ENCODE results near the gene SESN3.
A peak's percentile ranks its signal among the peaks of the same experiment; 100 is the strongest.
"Not testable (repeated sequence)": the region's sequence is repeated elsewhere in the genome, so short reads cannot be mapped to it uniquely, and the experiment has no call there.

Gene SESN3

GRCh38 chr11:95231127-95231880 is at the start of gene SESN3:
SESN3 (minus strand) TSS chr11:95231202; CDS start chr11:95230860, 342 bp downstream.
- DNase-seq, result peak; percentile 97 to 99

DNA sequence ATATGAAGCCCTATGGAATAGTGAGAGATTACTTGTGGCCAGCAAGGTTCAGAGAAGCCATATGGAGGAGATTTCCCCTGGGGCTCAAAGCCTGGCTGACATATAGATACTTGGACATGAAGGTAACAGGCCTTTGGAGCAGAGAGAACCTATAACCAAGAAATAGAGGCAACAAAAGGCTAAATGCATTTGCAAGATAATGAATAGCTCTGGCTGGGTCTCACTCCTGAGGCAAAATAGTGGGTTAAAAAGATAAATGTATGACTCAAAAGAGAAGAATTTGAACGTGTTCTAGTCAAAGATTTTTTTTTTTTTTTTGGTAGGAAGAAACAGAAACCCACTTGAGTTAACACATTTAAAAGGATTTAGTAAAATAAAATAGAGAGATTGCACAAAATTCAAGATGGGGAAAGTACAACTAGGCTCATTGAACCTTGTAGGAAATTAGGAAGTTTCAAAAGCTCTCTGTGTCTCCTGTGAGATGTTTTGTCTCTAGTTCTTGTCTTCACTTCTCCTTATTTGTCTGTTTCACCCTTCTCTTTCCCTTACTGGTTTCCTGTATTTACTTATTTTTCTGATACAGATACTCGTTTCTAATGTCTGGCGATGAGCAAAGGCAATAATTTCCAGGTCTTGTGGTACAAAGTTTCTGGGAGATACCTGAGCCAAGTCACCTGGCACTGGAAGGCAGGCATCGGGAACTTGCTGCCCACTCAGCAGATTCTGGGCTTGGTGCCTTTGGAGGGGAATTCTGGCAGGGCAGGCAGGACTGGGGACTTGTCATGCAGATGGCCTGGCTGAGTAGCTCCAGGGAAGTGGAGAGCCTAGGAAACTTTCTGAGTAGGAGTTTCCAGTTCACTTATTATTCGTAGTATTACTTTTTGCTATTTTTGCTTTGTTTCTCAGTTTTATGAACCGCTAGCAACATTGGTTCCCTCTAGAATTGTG is 49.2 kb upstream of the SESN3 start:
- DNase-seq, result no peak

- DNase-seq, result no peak
Measured at GRCh38 chr11:95277868-95278267, 46.9 kb upstream of the SESN3 start.

GRCh38 chr11:95276139-95276538 is 45.1 kb upstream of the SESN3 start:
- no peak for DNase-seq

- DNase-seq, result not testable (repeated sequence)
Measured at GRCh38 chr11:95273618-95274017, 42.6 kb upstream of the SESN3 start.

DNA sequence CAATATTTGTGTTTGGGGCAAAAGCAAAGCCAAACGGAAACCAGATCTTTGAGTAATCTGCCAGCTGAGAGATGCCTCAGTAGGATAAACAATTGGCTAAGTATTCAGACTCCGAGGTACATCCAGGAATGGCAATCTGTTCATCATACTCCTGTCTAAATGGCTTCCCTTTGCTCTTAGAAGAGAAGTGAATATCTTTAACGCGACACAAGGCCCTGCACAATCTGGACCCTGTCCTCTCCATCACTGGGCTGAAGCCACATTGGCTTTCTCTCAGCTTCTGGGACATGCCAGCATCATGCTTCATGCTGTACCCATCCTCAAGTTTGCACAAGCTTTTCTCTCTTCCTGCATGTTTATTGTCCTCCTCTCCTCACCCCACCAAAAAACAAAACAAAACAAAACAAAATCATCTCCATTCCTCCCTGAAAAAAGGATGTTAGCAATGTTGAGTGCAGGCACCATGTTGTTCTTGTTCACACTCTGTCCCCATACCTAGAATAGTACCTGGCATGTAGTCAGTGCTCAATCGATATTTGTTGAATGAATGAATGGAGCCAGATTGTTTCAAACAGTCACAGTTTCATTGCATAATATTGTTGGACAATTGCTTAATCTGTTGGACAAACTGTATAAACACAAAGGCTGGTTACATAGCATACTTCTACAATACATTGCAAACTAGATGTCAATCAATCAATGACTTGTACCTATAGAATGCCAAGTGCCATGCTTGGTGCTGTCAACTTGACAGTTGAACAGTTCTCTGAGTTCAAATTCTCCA is 38.2 kb upstream of the SESN3 start:
- DNase-seq, result no peak

- no peak for DNase-seq
Measured at GRCh38 chr11:95268391-95268790, 37.4 kb upstream of the SESN3 start.

DNA sequence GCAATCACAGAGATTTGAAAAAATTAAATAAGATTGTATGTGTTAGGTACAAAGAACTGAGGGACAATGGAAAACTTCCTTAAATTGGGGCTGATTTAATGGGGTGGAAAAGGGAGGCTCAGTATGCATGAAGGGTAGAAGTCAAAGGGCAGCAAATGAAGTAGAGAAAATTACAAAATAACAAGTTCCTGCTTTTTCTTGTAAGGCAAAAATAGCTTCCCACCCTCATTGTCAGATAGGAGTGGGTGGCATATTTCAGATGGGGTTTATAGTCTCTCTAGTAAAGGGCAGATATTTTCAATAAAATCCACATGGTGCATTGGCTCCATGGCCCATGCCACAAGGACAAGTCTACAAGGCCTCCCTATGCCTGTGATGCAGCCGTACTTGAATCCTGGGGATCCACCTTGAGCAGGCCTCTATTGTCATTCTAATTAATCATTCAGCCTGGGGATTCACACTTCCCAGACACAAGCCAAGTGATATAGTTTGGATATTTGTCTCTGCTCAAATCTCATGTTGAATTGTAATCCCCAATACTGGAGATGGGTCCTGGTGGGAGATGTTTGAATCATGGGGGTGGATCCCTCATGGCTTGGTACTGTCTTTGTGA is 36.7 kb upstream of the SESN3 start:
- no peak for DNase-seq

- DNase-seq, result no peak
Measured at GRCh38 chr11:95266751-95267374, 35.9 kb upstream of the SESN3 start.

- no peak for DNase-seq
Measured at GRCh38 chr11:95264881-95265280, 33.9 kb upstream of the SESN3 start.

DNA sequence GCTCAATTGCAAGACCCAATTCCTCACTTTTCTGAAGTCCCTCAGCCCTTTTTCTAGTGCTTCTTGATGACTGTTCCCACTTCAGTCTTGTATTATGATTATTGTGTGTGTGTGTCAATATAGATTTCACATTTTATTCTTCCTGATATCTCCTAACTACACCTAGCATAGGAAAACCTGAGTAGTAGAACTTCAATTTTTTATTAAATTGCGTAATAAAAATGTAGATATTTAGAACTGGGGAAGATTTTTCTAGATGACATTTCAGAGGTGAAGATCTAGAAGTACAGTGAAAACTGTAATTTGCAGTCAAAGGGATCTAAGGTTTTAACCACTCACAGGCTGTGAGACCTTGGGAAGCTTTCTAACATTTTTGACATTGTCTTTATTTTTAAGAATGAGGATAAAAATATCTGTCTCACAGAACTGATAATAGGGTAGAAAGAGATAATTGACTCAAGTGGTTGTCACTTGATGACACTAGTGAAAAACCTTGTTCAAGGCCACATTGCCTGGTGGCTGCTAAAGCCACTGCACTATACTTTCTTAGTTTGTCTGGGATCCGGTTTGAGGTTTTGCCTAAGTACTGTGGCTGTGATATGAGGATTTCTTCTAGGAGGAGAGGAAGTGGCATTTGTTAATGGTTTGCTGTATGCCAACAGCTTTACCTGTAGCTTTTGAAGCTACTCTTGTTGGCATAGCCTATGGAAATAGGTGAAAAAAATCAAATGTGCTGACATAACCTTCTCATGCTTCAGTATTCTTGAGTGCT is 32.2 kb upstream of the SESN3 start:
- no peak for DNase-seq

DNA sequence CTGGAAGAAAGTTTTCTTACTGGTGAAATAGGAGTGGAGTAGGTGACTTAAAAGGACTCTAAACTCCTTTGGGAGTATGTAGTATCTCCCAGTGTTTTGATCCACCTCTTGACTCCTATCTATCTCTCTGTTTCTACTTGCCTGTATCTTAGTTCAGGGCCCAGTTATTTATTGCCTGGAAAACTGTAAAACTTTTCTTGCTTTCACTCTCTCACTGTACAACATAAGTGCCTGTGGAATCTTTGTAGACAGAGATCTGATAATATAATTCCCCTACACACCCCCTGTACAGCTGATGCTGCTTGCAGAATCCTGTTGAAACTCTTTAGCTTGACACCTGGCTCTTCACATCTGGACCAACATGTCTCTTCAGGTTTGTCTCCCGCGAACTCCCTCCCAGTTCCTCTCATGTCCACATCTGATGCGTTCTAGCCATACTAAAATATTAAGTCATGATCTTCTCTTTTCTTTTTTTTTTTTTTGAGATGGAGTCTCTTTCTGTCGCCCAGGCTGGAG is 26.5 kb upstream of the SESN3 start:
- no peak for DNase-seq

- DNase-seq, result no peak
Measured at GRCh38 chr11:95256321-95256779, 25.3 kb upstream of the SESN3 start.

- DNase-seq, result no peak
Measured at GRCh38 chr11:95255251-95256145, 24.5 kb upstream of the SESN3 start.

DNA sequence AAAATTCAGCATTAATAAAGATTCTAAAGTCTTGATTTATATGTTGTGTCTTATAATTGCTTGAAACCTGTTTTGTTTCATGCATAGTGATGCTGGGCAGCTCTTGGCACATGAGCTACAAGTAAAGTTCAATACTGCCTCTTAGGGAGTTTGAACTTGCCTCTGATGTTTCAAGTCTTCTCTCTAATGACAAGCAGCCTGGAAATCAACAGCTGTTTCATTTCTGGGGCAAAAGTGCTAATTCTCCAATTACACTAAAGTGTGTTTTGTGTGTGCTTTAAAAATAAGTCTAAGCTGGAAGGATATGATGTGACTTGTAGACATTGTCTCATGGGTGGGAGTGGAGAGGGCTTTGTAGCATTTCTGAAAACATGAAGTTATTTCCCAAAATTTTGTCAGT is 23.7 kb upstream of the SESN3 start:
- no peak for DNase-seq

DNA sequence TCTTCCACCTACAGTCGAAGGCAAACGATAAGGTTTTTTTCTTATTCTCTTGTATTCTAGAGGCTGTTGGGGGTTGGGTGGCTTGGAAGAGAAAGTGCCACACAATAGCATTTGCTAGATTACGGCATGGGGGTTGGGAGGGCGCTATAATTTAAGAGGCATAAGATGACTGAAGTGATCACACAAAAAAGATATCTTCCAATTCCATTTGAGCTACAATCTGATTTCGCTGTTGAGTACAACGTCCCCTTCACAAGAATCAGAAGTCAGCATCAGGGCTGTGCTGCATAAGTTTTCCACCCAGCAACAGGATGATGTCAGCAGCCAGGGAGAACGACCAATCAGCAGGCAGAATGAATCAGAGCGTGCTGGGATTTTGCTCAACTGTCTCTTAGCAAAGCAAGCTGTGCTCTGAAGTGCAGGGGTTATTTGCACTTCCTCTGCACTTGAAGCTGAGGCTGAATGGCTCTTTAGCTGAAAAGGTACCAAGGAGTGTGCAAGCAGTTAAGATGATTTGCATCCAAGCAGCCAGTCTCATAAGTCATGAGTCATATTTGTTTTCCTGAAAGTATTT is 23.2 kb upstream of the SESN3 start:
- peak; percentile 75 to 82 for DNase-seq

- DNase-seq, result no peak
Measured at GRCh38 chr11:95253141-95253540, 22.1 kb upstream of the SESN3 start.

DNA sequence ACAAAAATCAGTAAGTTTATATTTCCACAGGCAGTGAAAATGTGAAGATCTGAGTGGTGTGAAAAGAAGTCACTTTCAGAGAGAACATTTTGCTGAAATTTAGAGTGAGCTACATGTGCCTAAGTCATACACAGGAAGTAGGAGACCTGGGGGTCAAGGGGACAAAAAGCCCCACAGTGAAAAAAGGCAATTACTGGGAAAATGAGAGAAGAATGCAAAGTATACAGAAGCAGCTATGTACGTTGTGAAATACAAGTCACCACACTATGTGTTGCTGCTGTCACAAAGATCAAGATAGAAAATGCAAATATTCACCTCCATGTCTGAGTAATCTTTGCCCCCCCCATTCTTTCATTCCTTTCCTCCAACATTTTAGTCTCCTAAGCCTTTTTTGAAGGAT is 21.6 kb upstream of the SESN3 start:
- DNase-seq, result no peak

DNA sequence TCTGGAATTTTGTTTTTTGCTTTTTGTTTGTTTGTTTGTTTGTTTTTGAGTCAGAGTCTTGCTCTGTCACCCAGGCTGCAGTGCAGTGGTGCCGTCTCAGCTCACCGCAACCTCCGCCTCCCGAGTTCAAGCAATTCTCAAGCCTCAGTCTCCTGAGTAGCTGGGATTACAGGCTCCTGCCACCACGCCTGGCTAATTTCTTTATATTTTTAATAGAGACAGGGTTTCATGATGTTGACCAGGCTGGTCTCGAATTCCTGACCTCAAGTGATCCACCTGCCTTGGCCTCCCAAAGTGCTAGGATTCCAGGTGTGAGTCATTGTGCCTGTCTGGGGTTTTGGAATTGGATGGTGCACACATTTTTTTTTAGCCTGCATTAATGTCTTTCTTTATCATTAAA is 20.9 kb upstream of the SESN3 start:
- DNase-seq, result not testable (repeated sequence)

Data from activated CD4-positive, alpha-beta T cell treated with anti-CD3 and anti-CD28 coated beads for 4 hours (primary cell).